HG03159 (cell line): Measurements from ENCODE around the gene CARD9.
"Not testable (repeated sequence)": the region's sequence is repeated elsewhere in the genome, so short reads cannot be mapped to it uniquely, and the experiment has no call there.

ENCODE experiments used
- ATAC-seq: cut with Tn5 transposase; IDR thresholded peaks from one replicate; pipeline ENCODE4 v1.9.1; 2021; ENCODE audit warnings: mild to moderate bottlenecking, moderate library complexity; ENCODE audit not compliant: unreplicated experiment

CARD9 gene

GRCh38 chr9:136373300-136374182, at the start of gene CARD9:
CARD9 (minus strand) TSS chr9:136373669; CDS start chr9:136372078, 1,591 bp downstream.
- no peak for ATAC-seq

- no peak for ATAC-seq
Measured at GRCh38 chr9:136422876-136423275, 49.4 kb upstream of the CARD9 start.

- ATAC-seq: no peak
Measured at GRCh38 chr9:136421791-136422190, 48.3 kb upstream of the CARD9 start.

- no peak for ATAC-seq
Measured at GRCh38 chr9:136419092-136419420, 45.6 kb upstream of the CARD9 start.

GRCh38 chr9:136418182-136419091, 45.0 kb upstream of the CARD9 start:
- no peak for ATAC-seq

GRCh38 chr9:136416914-136417313, 43.4 kb upstream of the CARD9 start:
- ATAC-seq: no peak

- no peak for ATAC-seq
Measured at GRCh38 chr9:136416427-136416826, 43.0 kb upstream of the CARD9 start.

- ATAC-seq: no peak
Measured at GRCh38 chr9:136412962-136413361, 39.5 kb upstream of the CARD9 start.

GRCh38 chr9:136411378-136411777, 37.9 kb upstream of the CARD9 start:
- ATAC-seq: no peak

- peak; percentile 81 for ATAC-seq
Measured at GRCh38 chr9:136410500-136411287, 37.2 kb upstream of the CARD9 start, which contains the start of the genes ENTR1 and PMPCA. ENTR1 (minus strand) TSS chr9:136410614; CDS start chr9:136410397, 217 bp downstream. PMPCA (plus strand) TSS chr9:136410658; CDS start chr9:136410669, 11 bp downstream.

GRCh38 chr9:136409557-136410455, 36.3 kb upstream of the CARD9 start:
- no peak for ATAC-seq

GRCh38 chr9:136407911-136408310, 34.4 kb upstream of the CARD9 start:
- ATAC-seq: no peak

- not testable (repeated sequence) for ATAC-seq
Measured at GRCh38 chr9:136407061-136407460, 33.6 kb upstream of the CARD9 start.

- not testable (repeated sequence) for ATAC-seq
Measured at GRCh38 chr9:136405904-136406303, 32.4 kb upstream of the CARD9 start.

GRCh38 chr9:136405481-136405880, 32.0 kb upstream of the CARD9 start:
- ATAC-seq: no peak

- ATAC-seq: no peak
Measured at GRCh38 chr9:136404801-136405136, 31.3 kb upstream of the CARD9 start.

GRCh38 chr9:136403915-136404800, 30.7 kb upstream of the CARD9 start:
- ATAC-seq: no peak

- no peak for ATAC-seq
Measured at GRCh38 chr9:136403538-136403914, 30.1 kb upstream of the CARD9 start.

- ATAC-seq: no peak
Measured at GRCh38 chr9:136402067-136402466, 28.6 kb upstream of the CARD9 start.
